ENCODE results near the gene MYH16. TPM values are rescaled to one million over a fixed set of nuclear protein-coding genes. Genes with fewer than 3 reads are reported as not detected.

The MYH16 gene
- total and polyA plus RNA-seq, 10 of the 15 experiments (the other 5 are each of a cell fraction or from before 2014, with no cell fraction given) = 0.03 to 0.33 (median 0.04) TPM; not detected in 3

- no peak overlapping the region for H3K4me2 ChIP-seq (ENCODE audit: control insufficient read depth, insufficient read depth)
- H3K4me3 ChIP-seq = no peak overlapping the region
- POLR2A ChIA-PET = no interaction called here
- WGBS (ENCODE audit: insufficient coverage, insufficient replicate concordance, low lambda C conversion rate, missing lambda C conversion rate) = 59% methylated on average over 7 of the region's 7 CpGs
- ATAC-seq = no peak
- no peak for DNase-seq (ENCODE audit: low read depth, low spot score)
- TF ChIP-seq MTA3 (IDR thresholded peaks at IDR 0.05; ENCODE audit: borderline replicate concordance, low read length) = no peak
- no peak for TF ChIP-seq IRF3 (IDR thresholded peaks at IDR 0.05)
- no peak for TF ChIP-seq MEF2A (IDR thresholded peaks at IDR 0.05; ENCODE audit: insufficient read depth, low read depth, low read length)
- TF ChIP-seq E2F8 (IDR thresholded peaks at IDR 0.05; ENCODE audit: low read depth, partially characterized antibody) = no peak
- TF ChIP-seq EED (IDR thresholded peaks at IDR 0.05; ENCODE audit: low read depth) = no peak
- TF ChIP-seq SUZ12 (IDR thresholded peaks at IDR 0.05; ENCODE audit: unreplicated experiment) = no peak
- TF ChIP-seq ZZZ3 (IDR thresholded peaks at IDR 0.05; ENCODE audit: control insufficient read depth, insufficient read length, low read depth) = no peak
- no peak for TF ChIP-seq RUNX3 (IDR thresholded peaks at IDR 0.05; ENCODE audit: low read length)
- no peak for TF ChIP-seq NFIC (IDR thresholded peaks at IDR 0.05; ENCODE audit: low read depth, low read length)
- no peak for TF ChIP-seq SIX5 (IDR thresholded peaks at IDR 0.05; ENCODE audit: low read depth, low read length, severe bottlenecking)
- no peak for TF ChIP-seq REST (IDR thresholded peaks at IDR 0.05; ENCODE audit: low read depth, low read length)
- no peak for TF ChIP-seq SUPT20H (IDR thresholded peaks at IDR 0.05; ENCODE audit: borderline replicate concordance, control insufficient read depth, low read depth, low read length)
- TF ChIP-seq CHD2 (IDR thresholded peaks at IDR 0.05; ENCODE audit: borderline replicate concordance, low read depth, low read length) = no peak
- no TSS peak for BruUV-seq (replicated peaks)
- in situ Hi-C loops (cut with MboI) = no loop called here
- CTCF ChIA-PET = interaction anchor here (0.9 to 1.8 kb wide), 2 partner anchors 270 to 272 kb away, joined by 3 to 6 read pairs; no protein-coding TSS in a partner anchor
- no peaks in the 10 kb centered on the region for H3K36me3 ChIP-seq (ENCODE audit: control insufficient read depth in 2 of 2, insufficient read depth in 2 of 2, low read length in 1 of 2)
- peaks cover 6% of the 10 kb centered on the region for H3K4me1 ChIP-seq (ENCODE audit: control insufficient read depth, insufficient read depth, low read length)
- intact Hi-C loops (cut with micrococcal nuclease; ENCODE audit: unreplicated experiment) = no loop called here
- H4K20me1 ChIP-seq (ENCODE audit: control insufficient read depth, insufficient read depth) = no peaks in the 10 kb centered on the region
- H3K9ac ChIP-seq (ENCODE audit: control insufficient read depth, insufficient read depth, low read length) = no peak overlapping the region
- SMC1A ChIA-PET (ENCODE audit: uncharacterized antibody, unreplicated experiment) = no interaction called here
- RAD21 ChIA-PET (ENCODE audit: unreplicated experiment) = no interaction called here
- no peak overlapping the region for H3K27ac ChIP-seq (ENCODE audit: control insufficient read depth, insufficient read depth)
- no peak for FAIRE-seq
- no peak overlapping the region for H2AFZ ChIP-seq (ENCODE audit: control insufficient read depth, low read depth, low read length)
- H3K9me3 ChIP-seq (replicated peaks; ENCODE audit: control insufficient read depth, insufficient read depth, low read length) = no peaks in the 10 kb centered on the region; the same call in 2 of the 3 replicates
- no peaks in the 10 kb centered on the region for H3K27me3 ChIP-seq (replicated peaks in 1 of 2; ENCODE audit: control insufficient read depth in 2 of 2, insufficient read depth in 2 of 2, low read length in 1 of 2)
- no peaks in the 10 kb centered on the region for H3K79me2 ChIP-seq (ENCODE audit: control insufficient read depth, insufficient read depth, low read length)
Observed at GRCh38 chr7:99308461-99309074, 35.9 kb downstream of the MYH16 start.
